Liver (tissue), 9 donors: ENCODE results near the gene URGCP. TPM values are rescaled to one million over a fixed set of nuclear protein-coding genes. Genes with fewer than 3 reads are reported as not detected.

Experiments used
- DNase-seq: peaks from one replicate; pipeline ENCODE4 v3.0.0-alpha.2; 2017; ENCODE audit warnings: low spot score
- H3K27ac ChIP-seq, 2 donors: one replicate each; pipeline ENCODE4 v1.7.0; 2013; ENCODE audit warnings: inconsistent platforms in 2 of 2, low read length in 2 of 2, control low read depth in 1 of 2, low read depth in 1 of 2, mild to moderate bottlenecking in 1 of 2
- H3K27me3 ChIP-seq, 4 donors: one replicate each; pipeline versions ENCODE4 v1.6.1 to v1.7.0; 2013; ENCODE audit warnings: low read length in 3 of 4, inconsistent platforms in 1 of 4, mild to moderate bottlenecking in 1 of 4, moderate library complexity in 1 of 4; ENCODE audit not compliant: control insufficient read depth in 4 of 4, insufficient read depth in 4 of 4
- H3K36me3 ChIP-seq, 4 donors: one replicate each; pipeline versions ENCODE4 v1.6.1 to v1.7.0; 2013; ENCODE audit warnings: low read length in 3 of 4, mild to moderate bottlenecking in 3 of 4, low read depth in 1 of 4, moderate library complexity in 1 of 4; ENCODE audit not compliant: control insufficient read depth in 4 of 4, insufficient read depth in 3 of 4
- H3K4me1 ChIP-seq, 4 donors: one replicate each; pipeline versions ENCODE4 v1.6.1 to v1.7.0; 2013; ENCODE audit warnings: low read length in 3 of 4, mild to moderate bottlenecking in 3 of 4, moderate library complexity in 1 of 4; ENCODE audit not compliant: control insufficient read depth in 4 of 4, insufficient read depth in 4 of 4
- H3K4me3 ChIP-seq, 3 donors: one replicate each; pipeline versions ENCODE4 v1.6.1 to v1.7.0; 2013; ENCODE audit warnings: low read length in 3 of 3, control low read depth in 1 of 3, low read depth in 1 of 3, mild to moderate bottlenecking in 1 of 3
- H3K9ac ChIP-seq, 2 donors: one replicate each; pipeline ENCODE4 v1.7.0; 2013; ENCODE audit warnings: low read length in 2 of 2, mild to moderate bottlenecking in 2 of 2, moderate library complexity in 2 of 2, control low read depth in 1 of 2, low read depth in 1 of 2
- H3K9me3 ChIP-seq, 4 donors: one replicate each; pipeline versions ENCODE4 v1.6.1 to v1.7.0; 2013; ENCODE audit warnings: low read length in 3 of 4; ENCODE audit not compliant: control insufficient read depth in 4 of 4
- CTCF ChIP-seq: fragments of 150-350 bp; IDR thresholded peaks from 2 replicates; pipeline ENCODE4 v1.5.1; 2017; ENCODE audit warnings: improper control_type of control experiment, low read depth, low read length; ENCODE audit not compliant: missing input control
- EGR1 ChIP-seq, 2 donors: IDR thresholded peaks; 2 replicates each; pipeline ENCODE4 v1.6.1; 2016 to 2018; ENCODE audit warnings: antibody characterized with exemption in 2 of 2, low read depth in 2 of 2
- FOXA1 ChIP-seq: IDR thresholded peaks from 2 replicates; pipeline ENCODE4 v1.6.1; 2016; ENCODE audit warnings: antibody characterized with exemption
- FOXA2 ChIP-seq: IDR thresholded peaks from 2 replicates; pipeline ENCODE4 v1.6.1; 2016; ENCODE audit warnings: antibody characterized with exemption
- GABPA ChIP-seq, 2 donors: IDR thresholded peaks in 1 of 2; conservative IDR thresholded peaks in 1 of 2; 2 replicates each; pipeline ENCODE4 v1.6.1; 2016; ENCODE audit warnings: antibody characterized with exemption in 2 of 2, mild to moderate bottlenecking in 1 of 2, moderate library complexity in 1 of 2
- HNF4A ChIP-seq, 2 donors: conservative IDR thresholded peaks; 2 replicates each; pipeline ENCODE4 v1.6.1; 2016; ENCODE audit warnings: antibody characterized with exemption in 2 of 2, mild to moderate bottlenecking in 2 of 2
- HNF4G ChIP-seq: IDR thresholded peaks from 2 replicates; pipeline ENCODE4 v1.6.1; 2016; ENCODE audit warnings: antibody characterized with exemption
- JUND ChIP-seq, 2 donors: IDR thresholded peaks; 2 replicates each; pipeline ENCODE4 v1.6.1; 2016; ENCODE audit warnings: antibody characterized with exemption in 2 of 2
- MAX ChIP-seq: IDR thresholded peaks from 2 replicates; pipeline ENCODE4 v1.6.1; 2016; ENCODE audit warnings: antibody characterized with exemption
- NR2F2 ChIP-seq: IDR thresholded peaks from 2 replicates; pipeline ENCODE4 v1.6.1; 2016; ENCODE audit warnings: antibody characterized with exemption
- RAD21 ChIP-seq, 2 donors: IDR thresholded peaks; 2 replicates each; pipeline ENCODE4 v1.6.1; 2016; ENCODE audit warnings: antibody characterized with exemption in 2 of 2, mild to moderate bottlenecking in 2 of 2
- RXRA ChIP-seq, 2 donors: IDR thresholded peaks; 2 replicates each; pipeline ENCODE4 v1.6.1; 2017 to 2018; ENCODE audit warnings: antibody characterized with exemption in 2 of 2, mild to moderate bottlenecking in 1 of 2
- SP1 ChIP-seq: IDR thresholded peaks from 2 replicates; pipeline ENCODE4 v1.6.1; 2018; ENCODE audit warnings: antibody characterized with exemption, mild to moderate bottlenecking
- TAF1 ChIP-seq: conservative IDR thresholded peaks from 2 replicates; pipeline ENCODE4 v1.6.1; 2016; ENCODE audit warnings: antibody characterized with exemption, mild to moderate bottlenecking
- ZBTB33 ChIP-seq: IDR thresholded peaks from 2 replicates; pipeline ENCODE4 v1.6.1; 2016; ENCODE audit warnings: antibody characterized with exemption
- WGBS: extraction: QIAGEN DNeasy Blood & Tissue Kit; methylation state at CpG from one replicate; pipeline ENCODE4 v1.1.7; 2013; 5-methylcytosine and 5-hydroxymethylcytosine counted together
- polyA plus RNA-seq, 2 donors: library from polyadenylated mRNA; stranded (reverse) in 1 of 2; unstranded in 1 of 2; fragments of 200-250 nt in 1 of 2; fragments of >200 nt in 1 of 2; fragmentation: Nextera tagmentation in 1 of 2; extraction: Ambion mirVana in 1 of 2; gene quantifications; one replicate each; pipeline versions ENCODE4 v1.2.1 to v1.2.3, GENCODE V29; 2013 to 2015
- total RNA-seq, 2 donors: library from RNA; depleted of rRNA; stranded (reverse); fragments of >200 nt; gene quantifications; one replicate each; pipeline ENCODE4 v1.2.3, GENCODE V29; 2014
- TF ChIP-seq, protein P1 (sequence below): IDR thresholded peaks from 2 replicates; pipeline ENCODE4 v1.6.1; 2016; ENCODE audit warnings: antibody characterized with exemption
- TF ChIP-seq, protein P2 (sequence below): IDR thresholded peaks from 2 replicates; pipeline ENCODE4 v1.6.1; 2016; ENCODE audit warnings: antibody characterized with exemption, mild to moderate bottlenecking
- donor health status: healthy.
- donor health status: healthy.
- donor health status: healthy.
- donor health status: healthy.
- donor health status: healthy.

Gene URGCP
- total and polyA plus RNA-seq, 4 donors: 7.2 to 28.4 (median 13.0) TPM

GRCh38 chr7:43943417-43944187 lies 37.2 kb upstream of the URGCP start (continued):
- TF ChIP-seq, protein P1, sequence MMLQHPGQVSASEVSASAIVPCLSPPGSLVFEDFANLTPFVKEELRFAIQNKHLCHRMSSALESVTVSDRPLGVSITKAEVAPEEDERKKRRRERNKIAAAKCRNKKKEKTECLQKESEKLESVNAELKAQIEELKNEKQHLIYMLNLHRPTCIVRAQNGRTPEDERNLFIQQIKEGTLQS: no peak
- no peak for TF ChIP-seq NR2F2

DNA sequence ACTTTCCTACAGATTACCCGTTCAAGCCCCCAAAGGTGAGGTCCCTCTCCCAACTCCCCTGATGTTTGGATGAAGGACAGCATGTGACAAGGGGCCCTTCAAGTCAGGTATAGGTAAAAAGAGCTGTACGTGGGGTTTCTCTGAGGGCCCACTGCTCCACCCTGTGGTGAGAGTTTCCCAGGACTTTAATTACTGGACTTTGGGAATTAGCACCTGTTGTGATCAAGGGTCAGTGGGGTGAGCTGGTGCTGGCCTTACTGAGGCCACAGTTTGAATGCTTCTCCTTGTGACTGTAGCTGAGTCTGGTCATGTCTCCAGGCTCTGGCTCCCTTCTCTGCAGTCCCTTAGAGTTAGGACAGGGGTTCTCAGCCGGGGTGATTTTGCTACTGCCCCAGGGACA lies 36.6 kb upstream of the URGCP start:
- DNase-seq: no peak
- TF ChIP-seq HNF4A (conservative IDR thresholded peaks at IDR 0.05): peak; percentile 82
- TF ChIP-seq CTCF: peak; percentile 46
- TF ChIP-seq RAD21 (IDR thresholded peaks at IDR 0.05): peak; percentile 72 to 77
- peak; percentile 70 for TF ChIP-seq HNF4G
- no peak for TF ChIP-seq JUND (IDR thresholded peaks at IDR 0.05)
- TF ChIP-seq RXRA (IDR thresholded peaks at IDR 0.05): peak; percentile 49 to 53
- H3K27me3 ChIP-seq: no peaks in the 10 kb centered on the region
- H3K4me3 ChIP-seq: no peak overlapping the region
- H3K27ac ChIP-seq: no peak overlapping the region
- no peak overlapping the region for H3K9ac ChIP-seq
- H3K36me3 ChIP-seq: no peaks in the 10 kb centered on the region
- WGBS: 69% methylated on average over 3 of the region's 3 CpGs
- no peaks in the 10 kb centered on the region for H3K9me3 ChIP-seq
- peaks cover 7 to 20% (median 12%) of the 10 kb centered on the region in 4 donors for H3K4me1 ChIP-seq

DNA sequence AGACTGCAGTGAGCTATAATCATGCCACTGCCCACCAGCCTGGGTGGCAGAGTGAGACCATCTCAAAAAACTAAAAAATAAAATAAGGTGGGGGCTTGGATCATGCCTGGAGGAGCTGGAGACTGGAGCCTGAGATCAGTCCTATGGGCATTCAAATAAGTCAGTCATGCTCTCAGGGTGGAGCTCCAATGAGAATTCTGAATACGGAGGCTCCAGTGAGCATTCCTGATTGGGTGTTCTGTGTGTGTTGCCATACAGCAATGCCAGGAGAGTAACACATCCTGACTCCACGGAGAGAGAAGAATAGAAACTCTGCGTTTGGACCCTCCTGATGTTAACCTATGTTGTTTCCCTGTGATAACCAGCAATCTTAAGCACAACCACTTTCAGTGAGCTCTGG lies 35.9 kb upstream of the URGCP start:
- peaks cover 7 to 20% (median 12%) of the 10 kb centered on the region in 4 donors for H3K4me1 ChIP-seq
- 82% methylated on average over 3 of the region's 3 CpGs for WGBS
- H3K27me3 ChIP-seq: no peaks in the 10 kb centered on the region
- no peak overlapping the region for H3K4me3 ChIP-seq
- TF ChIP-seq GABPA (IDR thresholded peaks at IDR 0.05 in 1 of 2, conservative IDR thresholded peaks at IDR 0.05 in 1 of 2) (no peak), FOXA2 (no peak), SP1 (no peak), RXRA (IDR thresholded peaks at IDR 0.05) (no peak), CTCF (no peak), HNF4G (no peak), EGR1 (IDR thresholded peaks at IDR 0.05; ENCODE audit: low read depth in 2 of 2) (no peak), HNF4A (conservative IDR thresholded peaks at IDR 0.05) (no peak), TAF1 (no peak), MAX (no peak), ZBTB33 (no peak), FOXA1 (no peak), NR2F2 (no peak), JUND (IDR thresholded peaks at IDR 0.05) (no peak), RAD21 (IDR thresholded peaks at IDR 0.05) (no peak)
- TF ChIP-seq, protein P1: no peak
- TF ChIP-seq, protein P2, sequence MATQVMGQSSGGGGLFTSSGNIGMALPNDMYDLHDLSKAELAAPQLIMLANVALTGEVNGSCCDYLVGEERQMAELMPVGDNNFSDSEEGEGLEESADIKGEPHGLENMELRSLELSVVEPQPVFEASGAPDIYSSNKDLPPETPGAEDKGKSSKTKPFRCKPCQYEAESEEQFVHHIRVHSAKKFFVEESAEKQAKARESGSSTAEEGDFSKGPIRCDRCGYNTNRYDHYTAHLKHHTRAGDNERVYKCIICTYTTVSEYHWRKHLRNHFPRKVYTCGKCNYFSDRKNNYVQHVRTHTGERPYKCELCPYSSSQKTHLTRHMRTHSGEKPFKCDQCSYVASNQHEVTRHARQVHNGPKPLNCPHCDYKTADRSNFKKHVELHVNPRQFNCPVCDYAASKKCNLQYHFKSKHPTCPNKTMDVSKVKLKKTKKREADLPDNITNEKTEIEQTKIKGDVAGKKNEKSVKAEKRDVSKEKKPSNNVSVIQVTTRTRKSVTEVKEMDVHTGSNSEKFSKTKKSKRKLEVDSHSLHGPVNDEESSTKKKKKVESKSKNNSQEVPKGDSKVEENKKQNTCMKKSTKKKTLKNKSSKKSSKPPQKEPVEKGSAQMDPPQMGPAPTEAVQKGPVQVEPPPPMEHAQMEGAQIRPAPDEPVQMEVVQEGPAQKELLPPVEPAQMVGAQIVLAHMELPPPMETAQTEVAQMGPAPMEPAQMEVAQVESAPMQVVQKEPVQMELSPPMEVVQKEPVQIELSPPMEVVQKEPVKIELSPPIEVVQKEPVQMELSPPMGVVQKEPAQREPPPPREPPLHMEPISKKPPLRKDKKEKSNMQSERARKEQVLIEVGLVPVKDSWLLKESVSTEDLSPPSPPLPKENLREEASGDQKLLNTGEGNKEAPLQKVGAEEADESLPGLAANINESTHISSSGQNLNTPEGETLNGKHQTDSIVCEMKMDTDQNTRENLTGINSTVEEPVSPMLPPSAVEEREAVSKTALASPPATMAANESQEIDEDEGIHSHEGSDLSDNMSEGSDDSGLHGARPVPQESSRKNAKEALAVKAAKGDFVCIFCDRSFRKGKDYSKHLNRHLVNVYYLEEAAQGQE: no peak
- no peak overlapping the region for H3K9ac ChIP-seq
- H3K27ac ChIP-seq: no peak overlapping the region
- no peaks in the 10 kb centered on the region for H3K36me3 ChIP-seq
- DNase-seq: no peak
- H3K9me3 ChIP-seq: no peaks in the 10 kb centered on the region
